ENCODE data around the gene DOLPP1. TPM values are rescaled to one million over a fixed set of nuclear protein-coding genes. Genes with fewer than 3 reads are reported as not detected.

Gene DOLPP1
- total and polyA plus RNA-seq, 2 experiments from 2014 or later = 19.0 to 19.3 TPM

- Histone ChIP-seq H3K4me3 (no peak overlapping the region), H3K36me3 (no peaks in the 10 kb centered on the region), H3K9me3 (ENCODE audit: low read depth) (no peaks in the 10 kb centered on the region), H3K27me3 (no peaks in the 10 kb centered on the region), H3K27ac (no peak overlapping the region), H3K4me1 (ENCODE audit: low read depth) (peaks cover 6% of the 10 kb centered on the region)
- TF ChIP-seq, protein P1, sequence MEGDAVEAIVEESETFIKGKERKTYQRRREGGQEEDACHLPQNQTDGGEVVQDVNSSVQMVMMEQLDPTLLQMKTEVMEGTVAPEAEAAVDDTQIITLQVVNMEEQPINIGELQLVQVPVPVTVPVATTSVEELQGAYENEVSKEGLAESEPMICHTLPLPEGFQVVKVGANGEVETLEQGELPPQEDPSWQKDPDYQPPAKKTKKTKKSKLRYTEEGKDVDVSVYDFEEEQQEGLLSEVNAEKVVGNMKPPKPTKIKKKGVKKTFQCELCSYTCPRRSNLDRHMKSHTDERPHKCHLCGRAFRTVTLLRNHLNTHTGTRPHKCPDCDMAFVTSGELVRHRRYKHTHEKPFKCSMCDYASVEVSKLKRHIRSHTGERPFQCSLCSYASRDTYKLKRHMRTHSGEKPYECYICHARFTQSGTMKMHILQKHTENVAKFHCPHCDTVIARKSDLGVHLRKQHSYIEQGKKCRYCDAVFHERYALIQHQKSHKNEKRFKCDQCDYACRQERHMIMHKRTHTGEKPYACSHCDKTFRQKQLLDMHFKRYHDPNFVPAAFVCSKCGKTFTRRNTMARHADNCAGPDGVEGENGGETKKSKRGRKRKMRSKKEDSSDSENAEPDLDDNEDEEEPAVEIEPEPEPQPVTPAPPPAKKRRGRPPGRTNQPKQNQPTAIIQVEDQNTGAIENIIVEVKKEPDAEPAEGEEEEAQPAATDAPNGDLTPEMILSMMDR (IDR thresholded peaks at IDR 0.05; ENCODE audit: low read depth, low read length) = no peak
- no peak for DNase-seq (ENCODE audit: low read depth in 1 of 2, low spot score in 1 of 2)
These were observed 2.0 kb upstream of the DOLPP1 start for GRCh38 chr9:129078691-129079503.

GRCh38 chr9:129079829-129080228 lies 1.1 kb upstream of the DOLPP1 start:
- TF ChIP-seq, protein P1 (IDR thresholded peaks at IDR 0.05; ENCODE audit: low read depth, low read length) = no peak
- no peak overlapping the region for H3K27ac ChIP-seq
- H3K4me1 ChIP-seq (ENCODE audit: low read depth) = peaks cover 6% of the 10 kb centered on the region
- no peak for DNase-seq (ENCODE audit: low read depth in 1 of 2, low spot score in 1 of 2)
- no peaks in the 10 kb centered on the region for H3K36me3 ChIP-seq
- peak overlapping the region; percentile 71 for H3K4me3 ChIP-seq
- H3K9me3 ChIP-seq (ENCODE audit: low read depth) = no peaks in the 10 kb centered on the region
- no peaks in the 10 kb centered on the region for H3K27me3 ChIP-seq

GRCh38 chr9:129080298-129080600 lies 662 bp upstream of the DOLPP1 start:
- TF ChIP-seq, protein P1 (IDR thresholded peaks at IDR 0.05; ENCODE audit: low read depth, low read length) = no peak

DNA sequence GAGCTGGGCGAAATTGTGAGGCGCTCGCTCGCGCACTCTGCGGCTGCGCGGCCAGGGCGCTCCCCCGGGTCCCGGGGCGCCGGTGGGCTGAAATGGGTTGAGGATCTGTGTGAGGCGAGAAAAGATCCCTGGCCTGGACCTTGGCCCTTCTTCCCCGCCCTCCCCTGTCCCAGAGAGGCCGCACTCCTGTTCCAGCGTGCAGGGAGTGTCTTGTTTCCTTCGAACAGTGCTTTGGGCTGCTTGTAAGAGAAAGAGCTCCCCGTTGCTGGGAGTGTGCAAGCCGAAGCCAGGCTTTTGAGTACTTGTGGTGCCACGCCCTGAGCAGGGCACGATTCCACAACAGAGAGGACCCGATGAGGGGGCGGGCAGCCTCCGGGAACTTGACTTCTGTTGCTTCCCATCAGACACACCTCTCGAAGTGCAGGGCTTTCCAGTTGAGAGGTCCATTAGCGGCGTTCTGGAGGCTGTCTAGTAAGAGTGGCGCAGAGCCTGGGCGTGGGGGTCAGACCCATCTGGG lies 535 bp downstream of the DOLPP1 start:
- Histone ChIP-seq H3K4me1 (ENCODE audit: low read depth) (peaks cover 6% of the 10 kb centered on the region), H3K4me3 (peak overlapping the region; percentile 54), H3K27me3 (no peaks in the 10 kb centered on the region), H3K27ac (peak overlapping the region; percentile 85), H3K36me3 (peaks cover 6% of the 10 kb centered on the region), H3K9me3 (ENCODE audit: low read depth) (no peaks in the 10 kb centered on the region)
- TF ChIP-seq, protein P1 (IDR thresholded peaks at IDR 0.05; ENCODE audit: low read depth, low read length) = no peak
- DNase-seq (ENCODE audit: low read depth in 1 of 2, low spot score in 1 of 2) = no peak

More at GRCh38 chr9:129080298-129080600, 662 bp upstream of the DOLPP1 start:
- H3K27me3 ChIP-seq = no peaks in the 10 kb centered on the region
- H3K9me3 ChIP-seq (ENCODE audit: low read depth) = no peaks in the 10 kb centered on the region
- H3K4me3 ChIP-seq = peak overlapping the region; percentile 71
- no peak for DNase-seq (ENCODE audit: low read depth in 1 of 2, low spot score in 1 of 2)
- H3K4me1 ChIP-seq (ENCODE audit: low read depth) = peaks cover 6% of the 10 kb centered on the region
- no peaks in the 10 kb centered on the region for H3K36me3 ChIP-seq
- peak overlapping the region; percentile 46 for H3K27ac ChIP-seq

DNA sequence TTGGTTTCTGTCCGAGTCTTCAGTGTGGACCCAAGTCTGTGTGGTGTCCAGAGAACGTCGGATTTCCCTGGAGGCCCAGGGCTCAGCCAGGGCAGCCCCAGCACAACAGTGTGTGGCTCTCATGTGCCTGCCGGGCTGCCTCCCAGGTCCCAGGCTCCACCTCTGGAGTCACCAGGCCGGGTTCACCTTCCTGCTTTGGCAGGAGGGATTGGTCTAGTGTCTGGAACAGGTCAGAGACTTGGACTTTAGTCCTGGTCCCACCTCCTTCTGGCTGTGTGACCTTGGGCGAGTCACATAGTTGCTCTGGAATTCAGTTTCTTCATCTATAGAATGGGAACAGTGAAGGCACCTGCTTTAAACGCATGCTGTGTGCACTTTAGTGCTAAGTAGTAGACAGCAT lies 3.2 kb downstream of the DOLPP1 start:
- DNase-seq (ENCODE audit: low read depth in 1 of 2, low spot score in 1 of 2) = no peak
- Histone ChIP-seq H3K27me3 (no peaks in the 10 kb centered on the region), H3K36me3 (peaks cover 11% of the 10 kb centered on the region), H3K27ac (no peak overlapping the region), H3K9me3 (ENCODE audit: low read depth) (no peaks in the 10 kb centered on the region), H3K4me3 (no peak overlapping the region), H3K4me1 (ENCODE audit: low read depth) (peaks cover 6% of the 10 kb centered on the region)
- TF ChIP-seq, protein P1 (IDR thresholded peaks at IDR 0.05; ENCODE audit: low read depth, low read length) = no peak
